AG09309 (cell line): ENCODE data around the gene SRM.
"Not testable (repeated sequence)": the region's sequence is repeated elsewhere in the genome, so short reads cannot be mapped to it uniquely, and the experiment has no call there.

Source experiments
- DNase-seq: peaks from one replicate; pipeline ENCODE4 v3.0.0-alpha.2; 2010; ENCODE audit warnings: low read depth
- H3K4me3 ChIP-seq: 2 replicates; pipeline ENCODE4 v1.5.1; 2011; ENCODE audit warnings: mild to moderate bottlenecking, low read depth, low read length, moderate library complexity; ENCODE audit not compliant: control insufficient read depth
- CTCF ChIP-seq: IDR thresholded peaks from 2 replicates; pipeline ENCODE4 v1.5.1; 2011; ENCODE audit warnings: mild to moderate bottlenecking, low read depth, low read length, inconsistent platforms; ENCODE audit not compliant: insufficient read depth, control insufficient read depth; ENCODE audit errors: missing control alignments

SRM gene

GRCh38 chr1:11024874-11025203, 35.0 kb downstream of the SRM start:
- no peak for DNase-seq
- no peak overlapping the region for H3K4me3 ChIP-seq
- no peak for TF ChIP-seq CTCF

- TF ChIP-seq CTCF = no peak
- DNase-seq = no peak
Measured at GRCh38 chr1:11024154-11024873, 35.5 kb downstream of the SRM start.

GRCh38 chr1:11023201-11023600, 36.6 kb downstream of the SRM start:
- TF ChIP-seq CTCF = no peak
- DNase-seq = no peak
- H3K4me3 ChIP-seq = no peak overlapping the region

More at GRCh38 chr1:11024154-11024873, 35.5 kb downstream of the SRM start:
- H3K4me3 ChIP-seq = no peak overlapping the region

- TF ChIP-seq CTCF = no peak
- no peak overlapping the region for H3K4me3 ChIP-seq
- DNase-seq = no peak
Measured at GRCh38 chr1:11019971-11020370, 39.8 kb downstream of the SRM start.

- not testable (repeated sequence) for H3K4me3 ChIP-seq, DNase-seq
Measured at GRCh38 chr1:11019358-11019757, 40.5 kb downstream of the SRM start.

- H3K4me3 ChIP-seq = peak overlapping the region; percentile 82
- no peak for DNase-seq
- no peak for TF ChIP-seq CTCF
Measured at GRCh38 chr1:11013160-11013531, 46.7 kb downstream of the SRM start.

GRCh38 chr1:11012260-11013159, 47.3 kb downstream of the SRM start, which contains the start of gene TARDBP:
TSS of gene TARDBP (plus strand) at chr1:11012654. CDS start at chr1:11013728, 1,074 bp downstream.
- peak; percentile 48 for DNase-seq
- TF ChIP-seq CTCF = no peak
- peak within 1 kb of the TSS; percentile 82 for H3K4me3 ChIP-seq
